OCI-LY1 (cell line): ENCODE results near the gene CDC42BPB.

Source experiments
- H2AFZ ChIP-seq: fragments of 200-600 bp; sonication (generic), shearing (Covaris generic); 2 replicates; pipeline ENCODE4 v1.6.0; 2014; ENCODE audit warnings: antibody characterized with exemption, mild to moderate bottlenecking, low read length
- H3F3A ChIP-seq: fragments of 200-600 bp; sonication (generic), shearing (Covaris generic); 2 replicates; pipeline ENCODE4 v1.6.0; 2014; ENCODE audit warnings: mild to moderate bottlenecking, antibody characterized with exemption, low read length, moderate library complexity; ENCODE audit not compliant: insufficient read depth
- H3K27ac ChIP-seq: fragments of 200-600 bp; sonication (generic); 2 replicates; pipeline ENCODE4 v1.5.1; 2014; ENCODE audit warnings: low read length, mixed run types, mild to moderate bottlenecking, low read depth; ENCODE audit not compliant: poor library complexity, severe bottlenecking
- H3K27me3 ChIP-seq: fragments of 200-600 bp; sonication (generic); 2 replicates; pipeline ENCODE4 v1.6.0; 2014; ENCODE audit warnings: antibody characterized with exemption, mild to moderate bottlenecking, low read length, moderate library complexity; ENCODE audit not compliant: insufficient read depth
- H3K36me3 ChIP-seq: fragments of 200-600 bp; sonication (generic); 2 replicates; pipeline ENCODE4 v1.6.1; 2014; ENCODE audit warnings: mild to moderate bottlenecking, antibody characterized with exemption, low read length, moderate library complexity, mixed read lengths; ENCODE audit not compliant: insufficient read depth
- H3K4me1 ChIP-seq: fragments of 200-600 bp; sonication (generic); 2 replicates; pipeline ENCODE4 v1.5.1; 2014; ENCODE audit warnings: mild to moderate bottlenecking, low read length, moderate library complexity; ENCODE audit not compliant: insufficient read depth, severe bottlenecking
- H3K4me2 ChIP-seq: fragments of 200-600 bp; sonication (generic), shearing (Covaris generic); 2 replicates; pipeline ENCODE4 v1.6.1; 2014; ENCODE audit warnings: low read length
- H3K4me3 ChIP-seq: fragments of 200-600 bp; sonication (generic); 2 replicates; pipeline ENCODE4 v1.5.1; 2014; ENCODE audit warnings: low read length, low read depth, mild to moderate bottlenecking, mixed read lengths; ENCODE audit not compliant: poor library complexity, severe bottlenecking
- H3K79me2 ChIP-seq: fragments of 200-600 bp; shearing (Covaris generic); 2 replicates; pipeline ENCODE4 v1.6.1; 2016; ENCODE audit warnings: mixed run types, low read length, mixed read lengths; ENCODE audit not compliant: insufficient read depth
- H3K9ac ChIP-seq: fragments of 200-600 bp; sonication (generic), shearing (Covaris generic); 2 replicates; pipeline ENCODE4 v1.6.1; 2014; ENCODE audit warnings: mild to moderate bottlenecking, low read length, mixed read lengths
- H3K9me2 ChIP-seq: fragments of 200-600 bp; sonication (generic), shearing (Covaris generic); 2 replicates; pipeline ENCODE4 v1.6.1; 2014; ENCODE audit warnings: low read depth, mild to moderate bottlenecking, low read length, mixed read lengths
- H3K9me3 ChIP-seq: fragments of 200-600 bp; shearing (Covaris generic); 2 replicates; pipeline ENCODE4 v1.6.1; 2014; ENCODE audit warnings: low read length, mixed read lengths
- H4K20me1 ChIP-seq: fragments of 200-600 bp; sonication (generic), shearing (Covaris generic); 2 replicates; pipeline ENCODE4 v1.6.0; 2016; ENCODE audit warnings: mild to moderate bottlenecking, low read length; ENCODE audit not compliant: insufficient read depth
- EZH2 ChIP-seq: fragments of 200-600 bp; sonication (generic), shearing (Covaris generic); IDR thresholded peaks from 2 replicates; pipeline ENCODE4 v1.8.0; 2017; ENCODE audit warnings: borderline replicate concordance, mixed run types, mild to moderate bottlenecking, antibody characterized with exemption, low read length, moderate library complexity, mixed read lengths
- TF ChIP-seq, protein P1 (sequence below): fragments of 200-600 bp; sonication (generic), shearing (Covaris generic); IDR thresholded peaks from 2 replicates; pipeline ENCODE4 v1.5.1; 2017; ENCODE audit warnings: mild to moderate bottlenecking, antibody characterized with exemption, low read length, moderate library complexity, mixed read lengths

Gene CDC42BPB

DNA sequence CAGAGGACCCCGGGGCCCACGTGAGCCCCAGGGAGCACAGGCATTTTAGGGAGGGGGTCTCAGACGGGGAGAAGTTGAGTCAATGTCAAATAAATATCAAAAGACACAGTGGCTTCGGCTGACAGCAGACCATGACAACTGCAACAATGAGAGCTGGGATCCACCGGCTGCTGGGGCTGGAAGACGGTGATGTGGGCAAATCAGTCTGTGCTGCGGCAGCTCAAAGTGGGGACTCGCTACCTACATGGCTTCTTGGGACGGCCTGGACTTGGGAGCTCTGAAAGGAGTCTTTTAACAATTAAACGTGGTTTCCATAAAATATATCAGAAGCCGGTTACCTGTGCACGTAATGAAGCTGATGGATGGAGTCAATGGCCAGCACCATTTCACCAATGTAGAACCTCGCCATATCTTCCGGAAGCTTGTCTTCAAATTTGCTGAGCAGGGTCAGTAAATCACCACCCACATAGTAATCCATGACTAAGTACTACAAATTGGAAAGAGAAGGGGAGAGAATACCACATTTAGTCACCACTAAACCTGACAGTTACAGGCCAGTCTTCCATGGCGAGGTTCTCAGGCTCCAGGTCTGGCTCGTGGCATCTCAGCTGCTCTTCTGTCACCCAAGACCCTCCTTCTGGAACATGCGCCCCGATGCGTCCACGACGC is 58.0 kb downstream of the CDC42BPB start:
- H3K36me3 ChIP-seq = no peaks in the 10 kb centered on the region

DNA sequence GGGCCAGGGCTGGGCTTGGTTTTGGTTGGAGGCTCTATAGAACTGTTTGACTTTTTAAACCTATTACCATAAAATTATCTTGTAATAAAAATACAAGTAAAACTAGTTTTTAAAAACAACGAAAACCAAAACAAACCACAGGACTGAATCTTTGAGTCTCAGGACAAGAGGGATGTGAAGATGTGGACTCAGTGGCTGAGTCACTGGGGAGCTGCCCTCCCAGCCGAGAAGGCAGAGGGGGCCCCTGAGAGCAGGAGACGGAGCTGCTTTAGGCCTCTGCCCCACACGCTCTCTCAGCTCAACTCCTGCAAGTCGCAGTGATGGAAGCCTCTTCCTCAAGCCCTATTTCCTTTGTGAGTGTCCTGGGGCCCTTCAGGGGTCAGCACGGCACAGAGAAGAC is 59.0 kb downstream of the CDC42BPB start:
- no peak overlapping the region for H2AFZ ChIP-seq

More for the DNA sequence above, 58.0 kb downstream of the CDC42BPB start:
- Histone ChIP-seq H4K20me1 (no peaks in the 10 kb centered on the region), H3K9ac (no peak overlapping the region), H3K27ac (no peak overlapping the region), H2AFZ (no peak overlapping the region), H3K4me3 (no peak overlapping the region), H3K9me2 (no peaks in the 10 kb centered on the region), H3K9me3 (no peaks in the 10 kb centered on the region), H3K79me2 (no peaks in the 10 kb centered on the region), H3K4me1 (peaks cover 17% of the 10 kb centered on the region), H3K27me3 (no peaks in the 10 kb centered on the region; the same call in 1 of the 2 replicates), H3K4me2 (no peak overlapping the region), H3F3A (no peaks in the 10 kb centered on the region)
- no peak for TF ChIP-seq EZH2
- TF ChIP-seq, protein P1, sequence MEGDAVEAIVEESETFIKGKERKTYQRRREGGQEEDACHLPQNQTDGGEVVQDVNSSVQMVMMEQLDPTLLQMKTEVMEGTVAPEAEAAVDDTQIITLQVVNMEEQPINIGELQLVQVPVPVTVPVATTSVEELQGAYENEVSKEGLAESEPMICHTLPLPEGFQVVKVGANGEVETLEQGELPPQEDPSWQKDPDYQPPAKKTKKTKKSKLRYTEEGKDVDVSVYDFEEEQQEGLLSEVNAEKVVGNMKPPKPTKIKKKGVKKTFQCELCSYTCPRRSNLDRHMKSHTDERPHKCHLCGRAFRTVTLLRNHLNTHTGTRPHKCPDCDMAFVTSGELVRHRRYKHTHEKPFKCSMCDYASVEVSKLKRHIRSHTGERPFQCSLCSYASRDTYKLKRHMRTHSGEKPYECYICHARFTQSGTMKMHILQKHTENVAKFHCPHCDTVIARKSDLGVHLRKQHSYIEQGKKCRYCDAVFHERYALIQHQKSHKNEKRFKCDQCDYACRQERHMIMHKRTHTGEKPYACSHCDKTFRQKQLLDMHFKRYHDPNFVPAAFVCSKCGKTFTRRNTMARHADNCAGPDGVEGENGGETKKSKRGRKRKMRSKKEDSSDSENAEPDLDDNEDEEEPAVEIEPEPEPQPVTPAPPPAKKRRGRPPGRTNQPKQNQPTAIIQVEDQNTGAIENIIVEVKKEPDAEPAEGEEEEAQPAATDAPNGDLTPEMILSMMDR = no peak

DNA sequence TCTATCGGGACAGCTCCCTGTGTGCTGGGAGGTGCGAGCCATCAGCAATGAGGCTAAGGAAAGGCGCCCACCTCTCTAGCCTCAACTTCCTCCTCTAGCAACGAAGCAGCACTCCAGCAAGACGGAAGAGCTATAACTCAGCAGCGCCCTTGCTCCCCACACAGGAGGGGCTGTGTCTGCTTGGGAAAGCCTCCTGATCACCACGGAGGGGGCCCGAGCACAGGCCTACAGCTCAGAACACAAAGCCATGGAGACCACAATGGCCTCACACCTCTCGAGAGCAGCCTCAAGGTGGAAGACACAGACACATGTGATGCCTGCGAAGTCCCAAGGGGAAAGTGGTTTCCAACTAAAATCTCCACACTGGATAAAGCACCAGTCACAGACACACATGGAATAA is 60.4 kb downstream of the CDC42BPB start:
- Histone ChIP-seq H3K79me2 (no peaks in the 10 kb centered on the region), H3F3A (no peaks in the 10 kb centered on the region), H2AFZ (no peak overlapping the region), H3K9ac (no peak overlapping the region), H3K9me3 (no peaks in the 10 kb centered on the region), H3K36me3 (no peaks in the 10 kb centered on the region), H3K4me1 (peaks cover 7% of the 10 kb centered on the region), H3K9me2 (no peaks in the 10 kb centered on the region), H4K20me1 (no peaks in the 10 kb centered on the region), H3K4me2 (no peak overlapping the region), H3K27ac (no peak overlapping the region), H3K4me3 (no peak overlapping the region), H3K27me3 (no peaks in the 10 kb centered on the region; the same call in 1 of the 2 replicates)
- TF ChIP-seq EZH2 = no peak
- TF ChIP-seq, protein P1 = no peak

More for the DNA sequence above, 59.0 kb downstream of the CDC42BPB start:
- H3K27ac ChIP-seq = no peak overlapping the region
- no peaks in the 10 kb centered on the region; the same call in 1 of the 2 replicates for H3K27me3 ChIP-seq
- no peaks in the 10 kb centered on the region for H3F3A ChIP-seq
- no peaks in the 10 kb centered on the region for H3K9me3 ChIP-seq
- H3K36me3 ChIP-seq = no peaks in the 10 kb centered on the region
- H3K9me2 ChIP-seq = no peaks in the 10 kb centered on the region
- TF ChIP-seq EZH2 = no peak
- TF ChIP-seq, protein P1 = no peak
- no peak overlapping the region for H3K4me2 ChIP-seq
- H3K4me1 ChIP-seq = peaks cover 17% of the 10 kb centered on the region
- H3K79me2 ChIP-seq = no peaks in the 10 kb centered on the region
- H3K4me3 ChIP-seq = no peak overlapping the region
- H3K9ac ChIP-seq = no peak overlapping the region
- H4K20me1 ChIP-seq = no peaks in the 10 kb centered on the region
